Lung (tissue), 12 donors: Measurements from ENCODE around the gene DNAJC21. TPM values are rescaled to one million over a fixed set of nuclear protein-coding genes. Genes with fewer than 3 reads are reported as not detected.

ENCODE experiments used
- ATAC-seq: fragments of 200-7000 bp; cut with Tn5 transposase; one replicate; pipeline ENCODE4 v1.9.1; 2020; ENCODE audit warnings: moderate number of reproducible peaks; ENCODE audit not compliant: insufficient read depth, low FRiP score
- DNase-seq, 3 donors: peaks; one replicate each; pipeline ENCODE4 v3.0.0-alpha.2; 2013 to 2017
- H3K27ac ChIP-seq, 2 donors: one replicate each; pipeline ENCODE4 v1.5.1; 2013; ENCODE audit warnings: mild to moderate bottlenecking in 2 of 2, moderate library complexity in 2 of 2, control low read depth in 1 of 2, inconsistent platforms in 1 of 2, low read depth in 1 of 2, low read length in 1 of 2
- H3K27me3 ChIP-seq, 3 donors: one replicate each; pipeline ENCODE4 v1.5.1; 2013; ENCODE audit warnings: low read length in 2 of 3; ENCODE audit not compliant: control insufficient read depth in 3 of 3, insufficient read depth in 3 of 3
- H3K36me3 ChIP-seq, 4 donors: one replicate each; pipeline ENCODE4 v1.5.1; 2013; ENCODE audit warnings: low read length in 4 of 4, mild to moderate bottlenecking in 1 of 4, moderate library complexity in 1 of 4; ENCODE audit not compliant: control insufficient read depth in 4 of 4, insufficient read depth in 4 of 4
- H3K4me1 ChIP-seq, 5 donors: one replicate each; pipeline ENCODE4 v1.5.1; 2013; ENCODE audit warnings: low read length in 5 of 5, mild to moderate bottlenecking in 2 of 5, moderate library complexity in 1 of 5; ENCODE audit not compliant: control insufficient read depth in 5 of 5, insufficient read depth in 5 of 5
- H3K4me3 ChIP-seq: one replicate; pipeline ENCODE4 v1.5.1; 2013; ENCODE audit warnings: mild to moderate bottlenecking, control low read depth, moderate library complexity
- H3K9ac ChIP-seq, 2 donors: one replicate each; pipeline ENCODE4 v1.5.1; 2013; ENCODE audit warnings: low read length in 2 of 2, control low read depth in 1 of 2; ENCODE audit not compliant: insufficient read depth in 1 of 2
- H3K9me3 ChIP-seq, 4 donors: one replicate each; pipeline ENCODE4 v1.5.1; 2013; ENCODE audit warnings: low read length in 3 of 4, mild to moderate bottlenecking in 1 of 4, moderate library complexity in 1 of 4; ENCODE audit not compliant: control insufficient read depth in 4 of 4, insufficient read depth in 3 of 4
- WGBS, 2 donors: extraction: QIAGEN DNeasy Blood & Tissue Kit; methylation state at CpG; one replicate each; pipeline ENCODE4 v1.1.7; 2013; 5-methylcytosine and 5-hydroxymethylcytosine counted together
- polyA plus RNA-seq, 2 donors: library from polyadenylated mRNA; stranded (reverse); fragments of 200-250 nt; gene quantifications; one replicate each; pipeline ENCODE4 v1.2.1, GENCODE V29; 2013
- total RNA-seq, 2 donors: library from RNA; depleted of rRNA in 1 of 2; stranded (reverse); fragments of >200 nt in 1 of 2; gene quantifications; one replicate each; pipeline ENCODE4 v1.2.1, GENCODE V29; 2014 to 2021
- TF ChIP-seq, protein P1 (sequence below): IDR thresholded peaks from 2 replicates; pipeline ENCODE4 v1.5.1; 2012; ENCODE audit warnings: mild to moderate bottlenecking; ENCODE audit errors: control extremely low read depth, extremely low read depth
- donor health status: control.
- donor health status: control.
- donor health status: Bipolar disorder and iron deficiency.
- donor health status: healthy.
- donor health status: DM: yes; HTN: yes; CAD: no.

DNAJC21 gene
- total and polyA plus RNA-seq, 4 donors, result 23.8 to 45.6 (median 34.3) TPM

DNA sequence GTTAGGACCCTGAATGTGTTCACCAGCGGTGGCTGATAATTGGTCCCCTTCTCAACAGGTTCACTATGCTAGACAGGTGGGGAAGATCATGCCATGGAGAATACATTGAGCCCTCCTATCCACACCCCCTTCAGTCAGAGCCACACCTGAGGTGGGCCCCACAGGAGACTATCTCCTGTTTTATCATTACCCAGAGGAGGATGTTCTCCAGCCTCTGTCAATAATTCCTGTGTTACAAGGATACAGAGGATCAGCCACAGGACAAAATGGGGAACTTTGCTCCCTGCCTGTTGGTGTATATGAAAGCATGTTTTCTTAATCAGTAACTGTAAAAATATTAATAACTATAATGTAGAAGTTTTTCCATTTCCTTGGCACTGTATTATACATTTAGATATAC is 40.0 kb upstream of the DNAJC21 start:
- ATAC-seq (no peak), DNase-seq (no peak)
- Histone ChIP-seq H3K9ac (no peak overlapping the region), H3K27ac (no peak overlapping the region), H3K4me1 (no peaks in the 10 kb centered on the region), H3K9me3 (no peaks in the 10 kb centered on the region), H3K4me3 (no peak overlapping the region), H3K36me3 (no peaks in the 10 kb centered on the region), H3K27me3 (no peaks in the 10 kb centered on the region)
- 95 to 98% methylated on average over 1 of the region's 1 CpG for WGBS, 2 donors
- TF ChIP-seq, protein P1, sequence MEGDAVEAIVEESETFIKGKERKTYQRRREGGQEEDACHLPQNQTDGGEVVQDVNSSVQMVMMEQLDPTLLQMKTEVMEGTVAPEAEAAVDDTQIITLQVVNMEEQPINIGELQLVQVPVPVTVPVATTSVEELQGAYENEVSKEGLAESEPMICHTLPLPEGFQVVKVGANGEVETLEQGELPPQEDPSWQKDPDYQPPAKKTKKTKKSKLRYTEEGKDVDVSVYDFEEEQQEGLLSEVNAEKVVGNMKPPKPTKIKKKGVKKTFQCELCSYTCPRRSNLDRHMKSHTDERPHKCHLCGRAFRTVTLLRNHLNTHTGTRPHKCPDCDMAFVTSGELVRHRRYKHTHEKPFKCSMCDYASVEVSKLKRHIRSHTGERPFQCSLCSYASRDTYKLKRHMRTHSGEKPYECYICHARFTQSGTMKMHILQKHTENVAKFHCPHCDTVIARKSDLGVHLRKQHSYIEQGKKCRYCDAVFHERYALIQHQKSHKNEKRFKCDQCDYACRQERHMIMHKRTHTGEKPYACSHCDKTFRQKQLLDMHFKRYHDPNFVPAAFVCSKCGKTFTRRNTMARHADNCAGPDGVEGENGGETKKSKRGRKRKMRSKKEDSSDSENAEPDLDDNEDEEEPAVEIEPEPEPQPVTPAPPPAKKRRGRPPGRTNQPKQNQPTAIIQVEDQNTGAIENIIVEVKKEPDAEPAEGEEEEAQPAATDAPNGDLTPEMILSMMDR, result no peak

DNA sequence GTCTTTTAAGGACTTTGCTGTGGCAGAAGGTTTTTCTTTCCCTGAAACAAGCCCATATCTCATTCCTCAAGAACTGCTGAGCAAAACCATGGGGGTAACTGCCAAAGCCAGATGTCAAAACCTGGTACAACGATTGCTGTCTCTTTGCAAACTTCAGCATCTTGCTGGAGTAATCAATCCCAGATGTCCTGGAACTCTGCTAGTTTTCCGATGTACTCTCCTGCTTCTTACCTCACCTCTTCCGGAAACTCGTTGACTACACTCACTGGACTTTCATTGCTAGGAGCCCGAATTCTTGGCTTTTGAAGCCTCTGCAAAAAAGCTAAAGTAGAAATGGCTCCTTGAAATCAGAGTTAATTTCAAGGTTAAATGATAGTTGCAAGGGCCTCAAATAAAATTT is 37.4 kb upstream of the DNAJC21 start:
- WGBS, 2 donors, result 68 to 90% methylated on average over 5 of the region's 5 CpGs
- ATAC-seq, result no peak

DNA sequence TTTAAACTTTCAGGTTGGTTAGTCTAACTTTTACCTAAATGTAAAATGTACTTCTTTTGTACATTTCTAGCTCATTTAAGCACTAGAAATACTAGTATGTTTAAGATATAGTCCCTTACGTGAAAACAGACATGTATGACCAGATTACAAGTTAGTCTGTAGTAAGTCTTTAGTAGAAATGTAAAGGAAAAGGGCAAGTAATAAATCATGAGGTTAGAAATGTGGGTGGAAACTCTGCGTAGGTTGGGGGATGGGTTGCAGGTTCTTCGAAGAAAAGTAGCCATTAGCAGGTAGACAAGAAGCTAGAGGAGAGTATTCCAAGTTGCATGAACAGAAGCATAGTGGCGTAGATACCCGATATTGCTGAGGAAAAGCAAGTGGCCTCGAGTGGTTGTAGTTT is 36.9 kb upstream of the DNAJC21 start:
- H3K27ac ChIP-seq, result no peak overlapping the region
- no peak overlapping the region for H3K4me3 ChIP-seq
- 89 to 90% methylated on average over 6 of the region's 6 CpGs for WGBS, 2 donors
- no peaks in the 10 kb centered on the region for H3K4me1 ChIP-seq
- H3K36me3 ChIP-seq, result no peaks in the 10 kb centered on the region
- H3K27me3 ChIP-seq, result no peaks in the 10 kb centered on the region
- no peak for ATAC-seq
- no peaks in the 10 kb centered on the region for H3K9me3 ChIP-seq
- no peak overlapping the region for H3K9ac ChIP-seq
- TF ChIP-seq, protein P1, result no peak
- no peak for DNase-seq

More for the DNA sequence above, 37.4 kb upstream of the DNAJC21 start:
- Histone ChIP-seq H3K4me3 (no peak overlapping the region), H3K4me1 (no peaks in the 10 kb centered on the region), H3K36me3 (no peaks in the 10 kb centered on the region), H3K27ac (no peak overlapping the region), H3K27me3 (no peaks in the 10 kb centered on the region), H3K9me3 (no peaks in the 10 kb centered on the region), H3K9ac (no peak overlapping the region)
- TF ChIP-seq, protein P1, result no peak
- DNase-seq, result no peak

DNA sequence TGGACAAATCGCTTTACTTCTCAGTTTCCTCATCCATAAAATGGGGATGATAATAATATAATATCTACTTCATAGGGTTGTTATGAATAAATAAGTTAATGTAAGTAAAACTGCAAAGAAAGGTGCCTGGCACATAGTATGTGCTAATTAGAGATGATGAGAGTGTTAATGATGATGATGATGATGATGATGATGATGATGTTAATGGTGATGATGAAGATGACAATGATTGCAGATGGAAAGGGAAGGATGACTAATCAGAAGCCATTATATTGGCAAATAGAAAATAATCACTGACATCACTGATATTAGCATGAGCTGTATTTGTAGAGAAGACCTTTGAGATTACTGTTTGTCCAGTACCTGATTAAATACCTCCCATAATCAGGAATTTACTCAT is 34.6 kb upstream of the DNAJC21 start:
- TF ChIP-seq, protein P1, result no peak
- no peak overlapping the region for H3K4me3 ChIP-seq
- H3K27me3 ChIP-seq, result no peaks in the 10 kb centered on the region
- no peaks in the 10 kb centered on the region for H3K9me3 ChIP-seq
- DNase-seq, result no peak
- no peak overlapping the region for H3K9ac ChIP-seq
- WGBS, 2 donors, result 96 to 97% methylated on average over 1 of the region's 1 CpG
- H3K4me1 ChIP-seq, result peaks cover 0 to 4% (median 0%) of the 10 kb centered on the region in 5 donors
- no peak overlapping the region for H3K27ac ChIP-seq
- no peaks in the 10 kb centered on the region for H3K36me3 ChIP-seq
- ATAC-seq, result no peak
